Fibroblast of lung (primary cell): ENCODE measurements around the gene SLC36A3. TPM values are rescaled to one million over a fixed set of nuclear protein-coding genes. Genes with fewer than 3 reads are reported as not detected.

Experiments
- DNase-seq, 2 donors: peaks; one replicate each; pipeline versions ENCODE4 v3.0.0 to v3.0.0-alpha.2; 2010; ENCODE audit warnings: low read depth in 2 of 2
- H2AFZ ChIP-seq: 2 replicates; pipeline ENCODE4 v1.5.1; 2012; ENCODE audit warnings: low read length, control low read depth, inconsistent platforms
- H3K27ac ChIP-seq: 2 replicates; pipeline ENCODE4 v1.5.1; 2011; ENCODE audit warnings: low read length, control low read depth; ENCODE audit not compliant: insufficient read depth
- H3K27me3 ChIP-seq: 2 replicates; pipeline ENCODE4 v1.5.1; 2011; ENCODE audit warnings: mild to moderate bottlenecking, low read length; ENCODE audit not compliant: control insufficient read depth, insufficient read depth
- H3K36me3 ChIP-seq: 2 replicates; pipeline ENCODE4 v1.5.1; 2011; ENCODE audit warnings: low read length; ENCODE audit not compliant: control insufficient read depth, insufficient read depth
- H3K4me1 ChIP-seq: 2 replicates; pipeline ENCODE4 v1.5.1; 2011; ENCODE audit warnings: low read length; ENCODE audit not compliant: control insufficient read depth, insufficient read depth; ENCODE audit errors: extremely low read depth
- H3K4me2 ChIP-seq: 2 replicates; pipeline ENCODE4 v1.5.1; 2011; ENCODE audit warnings: low read length, control low read depth; ENCODE audit not compliant: insufficient read depth; ENCODE audit errors: extremely low read depth
- H3K4me3 ChIP-seq, 4 experiments: fragments of 200-600 bp in 1 of 4; sonication (generic) in 1 of 4; replicated peaks in 1 of 4; 2 replicates each; pipeline ENCODE4 v1.5.1; 2011 to 2016; ENCODE audit warnings: low read length in 4 of 4, low read depth in 3 of 4, mild to moderate bottlenecking in 3 of 4, control low read depth in 2 of 4, inconsistent platforms in 1 of 4, mixed read lengths in 1 of 4; ENCODE audit not compliant: insufficient read depth in 1 of 4; ENCODE audit errors: control extremely low read depth in 1 of 4
- H3K79me2 ChIP-seq: 2 replicates; pipeline ENCODE4 v1.5.1; 2012; ENCODE audit warnings: mild to moderate bottlenecking, low read length, inconsistent platforms; ENCODE audit not compliant: control insufficient read depth, insufficient read depth
- H3K9ac ChIP-seq: 2 replicates; pipeline ENCODE4 v1.5.1; 2011; ENCODE audit warnings: mild to moderate bottlenecking, low read length, control low read depth; ENCODE audit not compliant: insufficient read depth
- H3K9me3 ChIP-seq: 2 replicates; pipeline ENCODE4 v1.5.1; 2012; ENCODE audit warnings: low read depth, low read length; ENCODE audit not compliant: control insufficient read depth, insufficient read depth
- H4K20me1 ChIP-seq: 2 replicates; pipeline ENCODE4 v1.5.1; 2011; ENCODE audit warnings: low read length; ENCODE audit not compliant: control insufficient read depth, insufficient read depth; ENCODE audit errors: extremely low read depth
- EZH2 ChIP-seq: IDR thresholded peaks from 2 replicates; pipeline ENCODE4 v1.5.1; 2012; ENCODE audit warnings: low read length, control low read depth, mild to moderate bottlenecking; ENCODE audit errors: missing control alignments
- polyA plus RNA-seq, 2 donors: library from polyadenylated mRNA; depleted of rRNA in 1 of 2; stranded (reverse) in 1 of 2; unstranded in 1 of 2; fragments of >200 nt; gene quantifications; 2 replicates each; pipeline ENCODE4 v1.2.1, GENCODE V29; 2011 to 2012; ENCODE audit warnings: missing spikeins in 1 of 2
- total RNA-seq: library from RNA; depleted of rRNA; stranded (reverse); fragments of >200 nt; gene quantifications from 2 replicates; pipeline ENCODE4 v1.2.1, GENCODE V29; 2014
- TF ChIP-seq, protein P1 (sequence below), 2 donors: IDR thresholded peaks in 1 of 2; conservative IDR thresholded peaks in 1 of 2; 1 replicate in 1 of 2; 2 replicates in 1 of 2; pipeline ENCODE4 v1.5.1; 2011 to 2012; ENCODE audit warnings: low read length in 2 of 2, control low read depth in 1 of 2, inconsistent platforms in 1 of 2, low read depth in 1 of 2, mild to moderate bottlenecking in 1 of 2

The SLC36A3 gene
- total and polyA plus RNA-seq, 2 donors (not counting 1 experiment from before 2014, with no cell fraction given) = not detected

DNA sequence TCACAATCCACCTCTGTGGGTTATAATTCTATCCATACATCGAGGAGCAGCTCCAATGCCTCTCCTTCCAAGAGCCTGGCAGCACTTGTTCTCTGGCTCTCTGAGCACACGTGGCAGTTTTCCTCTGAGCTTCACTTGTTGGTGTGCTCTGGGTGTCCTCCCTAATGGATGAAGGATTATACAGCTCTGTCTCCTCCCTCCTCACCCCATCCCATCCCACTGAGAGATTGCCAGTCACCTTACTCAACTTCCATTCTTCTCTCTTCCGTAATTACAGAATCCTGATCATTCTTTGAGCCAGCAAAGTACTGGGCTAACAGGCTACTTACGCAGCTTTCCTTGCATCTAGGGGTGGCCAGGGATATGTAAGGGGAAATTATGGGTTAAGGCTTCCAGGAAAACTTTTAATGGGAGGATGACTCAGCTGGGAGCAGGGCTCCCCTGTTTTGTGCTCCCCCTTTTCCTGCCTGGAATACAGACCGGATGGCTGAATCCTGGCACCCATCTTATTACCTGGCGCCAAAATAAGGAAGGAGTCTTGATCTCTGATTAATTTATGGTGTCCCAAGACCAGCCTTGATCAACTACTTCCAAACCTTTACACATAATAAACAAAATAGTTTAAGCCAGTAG is 73.4 kb downstream of the SLC36A3 start:
- no peak overlapping the region for H3K4me2 ChIP-seq
- DNase-seq = no peak
- no peak for TF ChIP-seq EZH2
- TF ChIP-seq, protein P1, sequence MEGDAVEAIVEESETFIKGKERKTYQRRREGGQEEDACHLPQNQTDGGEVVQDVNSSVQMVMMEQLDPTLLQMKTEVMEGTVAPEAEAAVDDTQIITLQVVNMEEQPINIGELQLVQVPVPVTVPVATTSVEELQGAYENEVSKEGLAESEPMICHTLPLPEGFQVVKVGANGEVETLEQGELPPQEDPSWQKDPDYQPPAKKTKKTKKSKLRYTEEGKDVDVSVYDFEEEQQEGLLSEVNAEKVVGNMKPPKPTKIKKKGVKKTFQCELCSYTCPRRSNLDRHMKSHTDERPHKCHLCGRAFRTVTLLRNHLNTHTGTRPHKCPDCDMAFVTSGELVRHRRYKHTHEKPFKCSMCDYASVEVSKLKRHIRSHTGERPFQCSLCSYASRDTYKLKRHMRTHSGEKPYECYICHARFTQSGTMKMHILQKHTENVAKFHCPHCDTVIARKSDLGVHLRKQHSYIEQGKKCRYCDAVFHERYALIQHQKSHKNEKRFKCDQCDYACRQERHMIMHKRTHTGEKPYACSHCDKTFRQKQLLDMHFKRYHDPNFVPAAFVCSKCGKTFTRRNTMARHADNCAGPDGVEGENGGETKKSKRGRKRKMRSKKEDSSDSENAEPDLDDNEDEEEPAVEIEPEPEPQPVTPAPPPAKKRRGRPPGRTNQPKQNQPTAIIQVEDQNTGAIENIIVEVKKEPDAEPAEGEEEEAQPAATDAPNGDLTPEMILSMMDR (conservative IDR thresholded peaks at IDR 0.05 in 1 of 2, IDR thresholded peaks at IDR 0.05 in 1 of 2; ENCODE audit: low read depth in 1 of 2, low read length in 2 of 2) = no peak

DNA sequence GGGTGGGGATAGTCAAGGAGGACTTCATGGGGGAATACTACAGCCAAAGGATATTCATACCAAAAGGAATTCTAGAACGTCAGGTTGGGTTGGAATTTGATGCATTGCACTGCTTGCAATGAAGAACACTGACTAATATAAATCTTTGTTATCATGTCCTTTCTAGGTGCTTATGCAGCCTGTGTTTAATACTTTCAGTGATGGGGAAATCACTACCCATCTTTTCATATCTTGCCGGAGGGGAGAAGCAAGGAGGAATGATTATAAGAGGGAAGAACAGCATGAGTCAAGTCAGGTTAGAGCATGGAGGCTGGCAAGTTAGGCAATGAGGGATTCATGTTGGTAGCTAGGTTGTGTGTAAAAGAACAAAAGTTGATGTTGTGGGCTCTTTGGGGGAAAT is 74.6 kb downstream of the SLC36A3 start:
- no peak for DNase-seq
- H3K9ac ChIP-seq = no peak overlapping the region
- no peak overlapping the region for H3K4me3 ChIP-seq
- no peaks in the 10 kb centered on the region for H3K79me2 ChIP-seq
- no peaks in the 10 kb centered on the region for H3K9me3 ChIP-seq
- no peak for TF ChIP-seq EZH2
- TF ChIP-seq, protein P1 (conservative IDR thresholded peaks at IDR 0.05 in 1 of 2, IDR thresholded peaks at IDR 0.05 in 1 of 2; ENCODE audit: low read depth in 1 of 2, low read length in 2 of 2) = no peak
- H4K20me1 ChIP-seq = no peaks in the 10 kb centered on the region
- no peak overlapping the region for H3K27ac ChIP-seq
- no peak overlapping the region for H3K4me2 ChIP-seq
- no peak overlapping the region for H2AFZ ChIP-seq
- no peaks in the 10 kb centered on the region for H3K36me3 ChIP-seq
- peaks cover 9% of the 10 kb centered on the region for H3K27me3 ChIP-seq
- no peaks in the 10 kb centered on the region for H3K4me1 ChIP-seq

More for the DNA sequence above, 73.4 kb downstream of the SLC36A3 start:
- no peaks in the 10 kb centered on the region for H3K9me3 ChIP-seq
- no peaks in the 10 kb centered on the region for H3K4me1 ChIP-seq
- no peaks in the 10 kb centered on the region for H4K20me1 ChIP-seq
- H3K27ac ChIP-seq = no peak overlapping the region
- H3K9ac ChIP-seq = no peak overlapping the region
- no peak overlapping the region for H3K4me3 ChIP-seq
- H2AFZ ChIP-seq = no peak overlapping the region
- no peaks in the 10 kb centered on the region for H3K36me3 ChIP-seq
- peaks cover 9% of the 10 kb centered on the region for H3K27me3 ChIP-seq
- no peaks in the 10 kb centered on the region for H3K79me2 ChIP-seq

DNA sequence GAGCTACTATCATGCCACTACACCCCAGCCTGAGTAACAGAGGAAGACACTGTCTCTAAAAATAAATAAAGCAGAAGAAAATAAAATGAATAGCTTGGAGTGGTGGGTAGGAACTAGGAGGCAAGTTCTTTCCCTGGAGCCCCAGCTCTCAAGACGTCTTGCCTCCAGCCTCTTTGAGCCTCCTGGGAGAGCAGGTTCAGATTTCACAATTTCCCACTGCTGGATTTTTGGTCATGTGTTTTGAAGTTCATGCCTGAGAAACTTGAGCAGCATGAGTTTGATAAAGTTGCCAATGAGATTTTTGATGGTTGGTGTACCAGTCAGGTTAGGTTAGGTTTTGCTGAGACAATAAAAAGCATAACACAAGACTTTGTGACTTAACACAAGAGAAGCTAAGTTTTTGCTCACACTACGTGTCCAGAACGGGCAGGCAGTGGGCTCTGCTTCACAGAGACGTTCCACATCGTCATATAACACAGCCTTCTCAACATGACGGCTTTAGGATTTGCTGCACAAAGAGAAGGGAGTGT is 75.6 kb downstream of the SLC36A3 start:
- Histone ChIP-seq H3K79me2 (no peaks in the 10 kb centered on the region), H4K20me1 (no peaks in the 10 kb centered on the region), H2AFZ (no peak overlapping the region), H3K4me3 (no peak overlapping the region), H3K9me3 (no peaks in the 10 kb centered on the region), H3K27ac (no peak overlapping the region), H3K4me2 (no peak overlapping the region), H3K9ac (no peak overlapping the region), H3K36me3 (no peaks in the 10 kb centered on the region), H3K4me1 (peaks cover 2% of the 10 kb centered on the region), H3K27me3 (peaks cover 9% of the 10 kb centered on the region)
- no peak for DNase-seq
- TF ChIP-seq, protein P1 (conservative IDR thresholded peaks at IDR 0.05 in 1 of 2, IDR thresholded peaks at IDR 0.05 in 1 of 2; ENCODE audit: low read depth in 1 of 2, low read length in 2 of 2) = no peak
- no peak for TF ChIP-seq EZH2

Other genes with a start within 250 kb of the SLC36A3 start
- 54.7 and 59.1 TPM in 2 replicates for gene TNIP1, start 222.7 kb downstream of the SLC36A3 start, total RNA-seq
- gene TNIP1, start 222.7 kb downstream of the SLC36A3 start, polyA plus RNA-seq = 32.9 and 47.2 TPM in 2 replicates
- 430 and 615 TPM in 2 replicates for gene ANXA6, start 146.0 kb downstream of the SLC36A3 start, total RNA-seq
- 421 and 591 TPM in 2 replicates for gene ANXA6, start 146.0 kb downstream of the SLC36A3 start, polyA plus RNA-seq
- 4.0 and 6.4 TPM in 2 replicates for gene CCDC69, start 79.7 kb downstream of the SLC36A3 start, total RNA-seq
- 1.5 and 2.3 TPM in 2 replicates for gene CCDC69, start 79.7 kb downstream of the SLC36A3 start, polyA plus RNA-seq
- 24.9 and 28.2 TPM in 2 replicates for gene GM2A, start 50.6 kb downstream of the SLC36A3 start, total RNA-seq
- gene GM2A, start 50.6 kb downstream of the SLC36A3 start, polyA plus RNA-seq = 11.9 and 20.0 TPM in 2 replicates
- gene SLC36A2, start 43.8 kb upstream of the SLC36A3 start, total RNA-seq = not detected in 2 replicates
- gene SLC36A2, start 43.8 kb upstream of the SLC36A3 start, polyA plus RNA-seq = not detected in 2 replicates
- gene SLC36A1, start 143.8 kb upstream of the SLC36A3 start, total RNA-seq = 3.9 and 4.6 TPM in 2 replicates
- gene SLC36A1, start 143.8 kb upstream of the SLC36A3 start, polyA plus RNA-seq = 16.7 and 18.9 TPM in 2 replicates